Measurements from ENCODE around the gene IL25.
"Not testable (repeated sequence)": the region's sequence is repeated elsewhere in the genome, so short reads cannot be mapped to it uniquely, and the experiment has no call there.

Gene IL25

DNA sequence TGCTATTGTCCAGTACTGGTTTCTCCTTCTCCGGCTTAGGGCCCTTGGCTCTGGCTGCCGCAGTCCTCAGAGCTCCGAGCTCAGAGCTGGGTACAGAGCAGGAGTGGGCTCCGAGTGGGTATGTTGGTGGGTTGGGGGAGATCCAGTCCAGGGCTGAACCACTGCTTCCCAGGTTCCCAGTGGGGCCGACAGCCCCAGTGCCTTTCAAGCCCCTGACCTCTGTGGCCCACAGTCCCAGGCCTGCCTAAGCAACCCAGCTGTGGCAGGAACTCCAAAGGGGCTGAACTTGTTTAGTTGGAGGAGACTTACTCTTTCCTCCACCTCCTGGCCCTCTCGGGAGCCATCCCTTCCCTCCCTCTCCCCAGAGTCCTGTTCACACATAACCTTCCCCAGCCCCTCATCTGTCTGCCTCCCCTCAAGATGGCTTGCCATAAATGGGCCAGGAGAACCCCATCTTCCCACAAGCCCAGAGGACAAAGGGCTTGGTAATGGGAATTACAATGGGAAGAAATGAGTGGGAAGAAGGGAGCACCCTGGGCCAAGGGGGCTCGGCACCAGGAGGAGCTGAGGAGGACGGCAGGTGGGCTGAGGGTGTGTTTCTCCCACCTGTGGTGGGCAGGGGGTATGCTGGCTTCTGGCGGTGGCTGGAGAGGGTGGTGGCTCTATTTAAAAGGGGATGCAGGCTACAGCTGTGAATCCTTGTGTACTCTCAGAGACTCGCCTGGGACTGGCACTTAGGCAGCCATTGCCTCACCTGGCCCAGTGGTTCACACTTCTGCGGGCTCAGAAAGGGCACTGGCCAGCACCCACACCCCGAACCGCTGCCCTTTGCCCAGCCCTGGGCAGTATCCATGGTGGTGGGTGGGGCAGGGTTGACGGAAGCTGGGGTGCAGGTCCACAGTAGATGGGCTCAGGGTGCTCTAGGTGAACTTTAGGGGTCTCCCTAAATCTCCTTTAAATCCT lies 39.2 kb downstream of the IL25 start:
- no peak for FAIRE-seq

GRCh38 chr14:23413681-23414080 lies 41.1 kb downstream of the IL25 start:
- no peak for FAIRE-seq

- no peak for FAIRE-seq
Measured at GRCh38 chr14:23414254-23414653, 41.6 kb downstream of the IL25 start.

GRCh38 chr14:23414906-23415820 lies 42.6 kb downstream of the IL25 start:
- FAIRE-seq: no peak

GRCh38 chr14:23415821-23416778 lies 43.5 kb downstream of the IL25 start:
- FAIRE-seq: no peak

- FAIRE-seq: no peak
Measured at GRCh38 chr14:23416801-23417200, 44.2 kb downstream of the IL25 start.

DNA sequence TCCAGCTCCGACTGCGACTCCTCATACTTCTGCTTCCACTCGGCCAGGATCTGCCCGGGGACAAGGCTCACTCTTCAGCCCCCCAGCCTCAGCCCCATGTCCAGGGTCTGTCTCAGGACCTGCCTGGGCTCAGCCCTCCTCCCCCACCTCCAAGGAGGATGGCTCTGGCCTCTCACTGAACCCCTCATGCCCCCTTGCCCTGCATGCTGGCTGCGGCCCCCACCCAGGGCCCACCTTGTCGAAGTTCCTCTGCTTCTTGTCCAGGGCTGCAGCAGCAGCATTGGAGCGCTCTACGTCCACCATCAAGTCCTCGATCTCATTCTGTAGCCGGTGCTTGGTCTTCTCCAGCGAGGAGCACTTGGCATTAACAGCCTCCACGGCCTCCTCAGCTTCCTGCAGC lies 44.7 kb downstream of the IL25 start:
- not testable (repeated sequence) for FAIRE-seq

DNA sequence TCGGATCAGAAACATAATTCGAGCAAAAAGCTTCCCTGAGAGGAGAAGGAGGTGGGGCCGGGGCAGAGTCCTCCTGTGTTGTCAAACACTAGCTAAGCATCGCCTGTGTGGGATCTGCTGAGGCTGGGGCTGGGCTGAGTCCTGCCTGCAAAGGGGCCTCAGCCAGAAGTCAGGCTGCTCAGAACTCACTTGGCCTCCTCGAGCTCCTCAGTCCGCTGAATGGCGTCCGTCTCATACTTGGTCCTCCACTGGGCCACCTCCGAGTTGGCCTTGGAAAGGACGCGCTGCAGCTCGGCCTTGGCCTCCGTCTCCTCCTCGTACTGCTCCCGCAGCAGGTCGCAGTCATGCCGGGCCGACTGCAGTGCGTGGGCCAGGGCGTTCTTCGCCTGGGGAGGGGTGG lies 45.4 kb downstream of the IL25 start:
- FAIRE-seq: no peak

DNA sequence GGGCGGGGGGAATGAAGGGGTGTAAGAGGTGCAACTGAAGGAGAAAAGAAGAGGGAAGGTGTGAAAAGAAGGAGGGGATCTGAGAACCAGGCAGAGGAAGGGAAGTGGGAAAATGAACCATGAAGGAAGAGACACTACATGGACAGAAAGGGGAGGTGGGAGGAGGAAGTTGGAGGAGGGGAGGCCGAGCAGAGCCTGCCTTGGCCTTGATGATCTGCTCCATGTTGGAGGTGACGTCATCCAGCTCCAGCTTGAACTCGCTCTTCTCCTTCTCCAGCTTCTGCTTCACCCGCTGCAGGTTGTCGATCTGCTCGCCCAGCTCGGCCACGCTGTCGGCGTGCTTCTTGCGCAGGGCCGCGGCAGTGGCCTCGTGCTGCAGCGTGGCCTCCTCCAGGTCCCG lies 47.0 kb downstream of the IL25 start:
- not testable (repeated sequence) for FAIRE-seq

DNA sequence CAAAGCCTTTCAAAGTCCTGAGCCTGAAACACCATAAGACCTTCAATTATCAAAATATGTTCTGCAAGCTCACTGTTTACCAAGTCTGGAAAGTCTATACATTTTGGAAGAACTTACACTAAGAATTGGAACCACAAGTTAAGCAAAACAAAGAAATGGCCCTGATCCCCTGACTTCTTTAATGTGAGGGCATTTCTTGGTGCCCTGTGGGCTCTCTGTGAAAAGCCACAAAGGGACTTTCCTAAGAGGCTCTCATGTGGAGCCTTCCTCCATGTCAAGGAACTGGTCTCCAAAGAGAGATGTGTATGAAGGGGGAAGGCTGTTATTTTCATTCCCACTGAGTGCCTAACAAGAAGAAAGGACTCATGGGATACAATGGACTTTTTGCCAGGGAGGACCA lies 49.0 kb downstream of the IL25 start:
- FAIRE-seq: no peak

- no peak for FAIRE-seq
Measured at GRCh38 chr14:23423657-23424056, 51.0 kb downstream of the IL25 start.

DNA sequence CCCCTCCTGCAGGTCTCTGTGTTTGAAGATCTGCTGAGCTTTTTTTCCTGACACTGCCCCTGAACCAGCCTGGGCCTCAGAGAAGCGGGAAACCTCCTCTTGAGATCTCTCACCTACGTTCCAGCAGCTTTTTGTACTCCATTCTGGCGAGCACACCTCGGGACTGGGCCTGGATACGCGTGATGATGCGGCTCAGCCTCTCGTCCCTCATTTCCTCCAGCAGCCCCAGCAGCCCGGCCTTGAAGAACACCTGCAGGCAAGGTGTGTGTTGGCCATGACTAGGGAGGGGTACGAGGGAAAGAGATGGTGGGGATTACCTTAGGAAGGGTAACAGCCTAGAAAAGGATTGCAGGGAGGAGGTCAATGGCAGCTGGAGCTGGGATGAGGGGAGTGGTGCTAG lies 52.6 kb downstream of the IL25 start:
- no peak for FAIRE-seq

- FAIRE-seq: not testable (repeated sequence)
Measured at GRCh38 chr14:23425798-23426197, 53.2 kb downstream of the IL25 start.

Measured in endometrium (tissue), 2 donors.